H9 (cell line): ENCODE results near the gene PDZD2. TPM values are rescaled to one million over a fixed set of nuclear protein-coding genes. Genes with fewer than 3 reads are reported as not detected.

Source experiments
- DNase-seq: peaks from one replicate; pipeline ENCODE4 v3.0.0-alpha.2; 2017
- H2AFZ ChIP-seq: one replicate; pipeline ENCODE4 v1.6.1; 2013; ENCODE audit warnings: mild to moderate bottlenecking, low read length, control low read depth, moderate library complexity
- H2AK5ac ChIP-seq: 2 replicates; pipeline ENCODE4 v1.6.1; 2013; ENCODE audit warnings: low read length, control low read depth, mixed read lengths; ENCODE audit not compliant: insufficient read length
- H2BK120ac ChIP-seq: one replicate; pipeline ENCODE4 v1.6.1; 2013; ENCODE audit warnings: low read depth, mild to moderate bottlenecking, low read length, control low read depth, inconsistent platforms; ENCODE audit not compliant: poor library complexity, severe bottlenecking
- H2BK12ac ChIP-seq: 2 replicates; pipeline ENCODE4 v1.6.1; 2013; ENCODE audit warnings: low read length, control low read depth, mixed read lengths, low read depth; ENCODE audit not compliant: insufficient read length
- H2BK15ac ChIP-seq: 2 replicates; pipeline ENCODE4 v1.6.1; 2013; ENCODE audit warnings: low read depth, low read length, control low read depth
- H2BK20ac ChIP-seq: one replicate; pipeline ENCODE4 v1.6.1; 2013; ENCODE audit warnings: low read depth, mild to moderate bottlenecking, low read length, control low read depth, inconsistent platforms; ENCODE audit not compliant: poor library complexity, severe bottlenecking
- H2BK5ac ChIP-seq: 2 replicates; pipeline ENCODE4 v1.6.1; 2013; ENCODE audit warnings: low read length, control low read depth, mixed read lengths; ENCODE audit not compliant: insufficient read length
- H3K14ac ChIP-seq: 2 replicates; pipeline ENCODE4 v1.6.1; 2013; ENCODE audit warnings: low read length, control low read depth; ENCODE audit not compliant: insufficient read depth
- H3K18ac ChIP-seq: 2 replicates; pipeline ENCODE4 v1.6.1; 2013; ENCODE audit warnings: low read depth, mild to moderate bottlenecking, mixed read lengths, low read length, control low read depth; ENCODE audit not compliant: insufficient read length
- H3K23ac ChIP-seq: 2 replicates; pipeline ENCODE4 v1.6.1; 2013; ENCODE audit warnings: low read length, control low read depth, mixed read lengths, low read depth; ENCODE audit not compliant: insufficient read length
- H3K23me2 ChIP-seq: 2 replicates; pipeline ENCODE4 v1.6.1; 2013; ENCODE audit warnings: low read depth, mild to moderate bottlenecking, mixed read lengths, low read length, control low read depth; ENCODE audit not compliant: insufficient read length, poor library complexity, severe bottlenecking
- H3K27ac ChIP-seq: 2 replicates; pipeline ENCODE4 v1.5.1; 2013; ENCODE audit warnings: low read length, control low read depth, mixed read lengths, low read depth; ENCODE audit not compliant: insufficient read length
- H3K27me3 ChIP-seq: 2 replicates; pipeline ENCODE4 v1.6.1; 2013; ENCODE audit warnings: low read length, control low read depth, inconsistent platforms; ENCODE audit not compliant: insufficient read depth
- H3K4ac ChIP-seq: 2 replicates; pipeline ENCODE4 v1.6.1; 2013; ENCODE audit warnings: low read depth, mild to moderate bottlenecking, control low read depth, inconsistent platforms, low read length, moderate library complexity
- H3K4me1 ChIP-seq: 2 replicates; pipeline ENCODE4 v1.6.1; 2013; ENCODE audit warnings: low read length, control low read depth, inconsistent platforms; ENCODE audit not compliant: insufficient read depth
- H3K4me2 ChIP-seq: 2 replicates; pipeline ENCODE4 v1.6.1; 2013; ENCODE audit warnings: low read length, control low read depth, mixed read lengths; ENCODE audit not compliant: insufficient read length, insufficient read depth
- H3K56ac ChIP-seq: 2 replicates; pipeline ENCODE4 v1.6.1; 2013; ENCODE audit warnings: low read depth, mild to moderate bottlenecking, mixed read lengths, low read length, control low read depth; ENCODE audit not compliant: insufficient read length
- H3K79me1 ChIP-seq: 2 replicates; pipeline ENCODE4 v1.6.1; 2013; ENCODE audit warnings: low read depth, mild to moderate bottlenecking, moderate library complexity, low read length, control low read depth, inconsistent platforms; ENCODE audit not compliant: insufficient read depth, poor library complexity, severe bottlenecking
- H3K79me2 ChIP-seq: 2 replicates; pipeline ENCODE4 v1.6.1; 2013; ENCODE audit warnings: low read length, control low read depth, inconsistent platforms; ENCODE audit not compliant: insufficient read depth
- H3K9ac ChIP-seq: 2 replicates; pipeline ENCODE4 v1.6.1; 2013; ENCODE audit warnings: low read length, control low read depth, mixed read lengths; ENCODE audit not compliant: insufficient read length; ENCODE audit errors: extremely low read depth
- H3K9me3 ChIP-seq: one replicate; pipeline ENCODE4 v1.6.1; 2013; ENCODE audit warnings: low read depth, low read length, inconsistent platforms; ENCODE audit not compliant: control insufficient read depth
- H3T11ph ChIP-seq: one replicate; pipeline ENCODE4 v1.6.1; 2013; ENCODE audit warnings: mild to moderate bottlenecking, low read length, control low read depth, inconsistent platforms
- H4K20me1 ChIP-seq: one replicate; pipeline ENCODE4 v1.6.1; 2013; ENCODE audit not compliant: control insufficient read depth, insufficient read length, insufficient read depth
- H4K5ac ChIP-seq: 2 replicates; pipeline ENCODE4 v1.6.1; 2013; ENCODE audit warnings: low read depth, mild to moderate bottlenecking, mixed read lengths, low read length, control low read depth; ENCODE audit not compliant: insufficient read length
- H4K8ac ChIP-seq: replicated peaks from 2 replicates; pipeline ENCODE4 v1.6.1; 2013; ENCODE audit warnings: low read length, control low read depth, mixed read lengths, low read depth; ENCODE audit not compliant: insufficient read length
- H4K91ac ChIP-seq: 2 replicates; pipeline ENCODE4 v1.6.1; 2013; ENCODE audit warnings: low read depth, mild to moderate bottlenecking, moderate library complexity, mixed read lengths, low read length, control low read depth; ENCODE audit not compliant: insufficient read length
- H3K27ac Mint-ChIP-seq, 3 experiments: 2 replicates in 2 of 3; 3 replicates in 1 of 3; pipeline ENCODE4 v1.8.0; 2020 to 2021; ENCODE audit warnings: mixed read lengths in 3 of 3, mild to moderate bottlenecking in 1 of 3, moderate library complexity in 1 of 3
- H3K27me3 Mint-ChIP-seq: 2 replicates; pipeline ENCODE4 v1.8.0; 2021; ENCODE audit warnings: low read depth, mild to moderate bottlenecking, moderate library complexity, mixed read lengths
- H3K36me3 Mint-ChIP-seq, 3 experiments: 2 replicates in 2 of 3; 3 replicates in 1 of 3; pipeline ENCODE4 v1.8.0; 2020 to 2021; ENCODE audit warnings: low read depth in 3 of 3, mixed read lengths in 3 of 3; ENCODE audit not compliant: insufficient read depth in 1 of 3
- H3K4me1 Mint-ChIP-seq, 2 experiments: 2 replicates each; pipeline ENCODE4 v1.8.0; 2020; ENCODE audit warnings: mixed read lengths in 2 of 2
- H3K4me3 Mint-ChIP-seq, 2 experiments: 2 replicates in 1 of 2; 3 replicates in 1 of 2; pipeline ENCODE4 v1.8.0; 2020 to 2021; ENCODE audit warnings: mild to moderate bottlenecking in 2 of 2, mixed read lengths in 2 of 2, moderate library complexity in 1 of 2
- H3K9me3 Mint-ChIP-seq, 2 experiments: 2 replicates in 1 of 2; 3 replicates in 1 of 2; pipeline ENCODE4 v1.8.0; 2020; ENCODE audit warnings: mild to moderate bottlenecking in 2 of 2, mixed read lengths in 2 of 2, moderate library complexity in 1 of 2
- WGBS: extraction: QIAGEN DNeasy Blood & Tissue Kit; methylation state at CpG from one replicate; pipeline ENCODE4 v1.1.7; 2013; ENCODE audit warnings: missing lambda C conversion rate, low lambda C conversion rate, mixed read lengths; ENCODE audit not compliant: insufficient read length; ENCODE audit errors: extremely low coverage; 5-methylcytosine and 5-hydroxymethylcytosine counted together
- total RNA-seq: library from RNA; stranded (reverse); gene quantifications from 2 replicates; pipeline ENCODE4 v1.2.1, GENCODE V29; 2021
- TF ChIP-seq, protein P1 (sequence below): fragments of 200-600 bp; sonication (generic); conservative IDR thresholded peaks from 3 replicates; pipeline ENCODE4 v1.8.0; 2021; ENCODE audit warnings: antibody characterized with exemption, mild to moderate bottlenecking

Gene PDZD2
- total RNA-seq, 1 experiment from 2014 or later, result 9.9 TPM

DNA sequence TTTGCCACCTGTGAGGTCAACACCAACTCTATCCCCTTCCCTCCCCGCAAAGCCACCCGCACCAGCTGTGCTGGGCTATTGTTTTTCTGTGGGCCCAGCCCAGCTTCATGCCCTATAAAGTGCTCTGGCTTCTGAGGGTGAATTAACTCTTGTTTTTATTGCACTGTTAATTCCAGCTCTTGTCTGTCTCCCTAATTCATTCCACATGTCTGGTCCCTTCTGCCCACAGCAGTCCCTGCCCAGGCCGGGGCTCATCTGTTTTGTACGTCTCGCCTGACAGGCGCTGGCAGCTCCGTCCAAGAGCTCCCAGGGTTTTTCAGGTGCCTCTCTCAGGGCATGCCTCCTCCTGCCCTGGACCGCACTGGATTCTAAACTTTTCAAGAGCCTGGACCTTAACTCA is 118.9 kb downstream of the PDZD2 start:
- Mint-ChIP-seq H3K9me3 (peaks cover 0 to 4% of the 10 kb centered on the region in 2 experiments; a peak in 1 of 5 replicates), H3K36me3 (no peaks in the 10 kb centered on the region), H3K4me3 (no peak overlapping the region), H3K4me1 (peaks cover 21 to 38% of the 10 kb centered on the region in 2 experiments), H3K27me3 (peaks cover 61% of the 10 kb centered on the region), H3K27ac (no peak overlapping the region; a peak in 1 of 7 replicates)
- H3T11ph ChIP-seq, result no peak overlapping the region
- no peak for DNase-seq
- no peak overlapping the region for H3K56ac ChIP-seq
- H2BK5ac ChIP-seq, result no peak overlapping the region
- H3K18ac ChIP-seq, result no peak overlapping the region
- no peak overlapping the region for H4K5ac ChIP-seq
- no peak overlapping the region for H2BK15ac ChIP-seq
- H2BK120ac ChIP-seq, result no peak overlapping the region
- no peak overlapping the region for H2BK12ac ChIP-seq
- H3K4me1 ChIP-seq, result peaks cover 6% of the 10 kb centered on the region
- no peaks in the 10 kb centered on the region for H3K79me1 ChIP-seq
- H3K79me2 ChIP-seq, result no peaks in the 10 kb centered on the region; the same call in 1 of the 2 replicates
- H4K8ac ChIP-seq, result no peak overlapping the region
- no peaks in the 10 kb centered on the region for H4K20me1 ChIP-seq
- no peak overlapping the region for H3K4me2 ChIP-seq
- no peak overlapping the region for H3K4ac ChIP-seq
- no CpG with 5 or more reads among the region's 8 CpGs for WGBS
- H2BK20ac ChIP-seq, result no peak overlapping the region
- H3K23ac ChIP-seq, result no peak overlapping the region
- no peaks in the 10 kb centered on the region for H3K23me2 ChIP-seq
- no peaks in the 10 kb centered on the region for H3K9me3 ChIP-seq
- H3K27me3 ChIP-seq, result peaks cover 4% of the 10 kb centered on the region; the same call in 1 of the 2 replicates
- H2AK5ac ChIP-seq, result no peak overlapping the region
- no peak overlapping the region for H2AFZ ChIP-seq
- H4K91ac ChIP-seq, result no peak overlapping the region
- no peak overlapping the region for H3K9ac ChIP-seq
- H3K27ac ChIP-seq, result no peak overlapping the region
- no peak overlapping the region for H3K14ac ChIP-seq
- TF ChIP-seq, protein P1, sequence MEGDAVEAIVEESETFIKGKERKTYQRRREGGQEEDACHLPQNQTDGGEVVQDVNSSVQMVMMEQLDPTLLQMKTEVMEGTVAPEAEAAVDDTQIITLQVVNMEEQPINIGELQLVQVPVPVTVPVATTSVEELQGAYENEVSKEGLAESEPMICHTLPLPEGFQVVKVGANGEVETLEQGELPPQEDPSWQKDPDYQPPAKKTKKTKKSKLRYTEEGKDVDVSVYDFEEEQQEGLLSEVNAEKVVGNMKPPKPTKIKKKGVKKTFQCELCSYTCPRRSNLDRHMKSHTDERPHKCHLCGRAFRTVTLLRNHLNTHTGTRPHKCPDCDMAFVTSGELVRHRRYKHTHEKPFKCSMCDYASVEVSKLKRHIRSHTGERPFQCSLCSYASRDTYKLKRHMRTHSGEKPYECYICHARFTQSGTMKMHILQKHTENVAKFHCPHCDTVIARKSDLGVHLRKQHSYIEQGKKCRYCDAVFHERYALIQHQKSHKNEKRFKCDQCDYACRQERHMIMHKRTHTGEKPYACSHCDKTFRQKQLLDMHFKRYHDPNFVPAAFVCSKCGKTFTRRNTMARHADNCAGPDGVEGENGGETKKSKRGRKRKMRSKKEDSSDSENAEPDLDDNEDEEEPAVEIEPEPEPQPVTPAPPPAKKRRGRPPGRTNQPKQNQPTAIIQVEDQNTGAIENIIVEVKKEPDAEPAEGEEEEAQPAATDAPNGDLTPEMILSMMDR, result no peak
